Vagina (tissue), 2 donors: ENCODE data around the gene PECR.

Source experiments
- POLR2A ChIP-seq, 2 donors: fragments of 450-650 bp; IDR thresholded peaks; one replicate each; pipeline ENCODE4 v1.6.1; 2017; ENCODE audit warnings: antibody characterized with exemption in 2 of 2, mild to moderate bottlenecking in 2 of 2, moderate library complexity in 2 of 2
- POLR2AphosphoS5 ChIP-seq, 2 donors: sonication (generic); formaldehyde crosslinking; IDR thresholded peaks; one replicate each; pipeline ENCODE4 v1.9.0; 2017; ENCODE audit warnings: antibody characterized with exemption in 2 of 2, mild to moderate bottlenecking in 2 of 2, low read depth in 1 of 2; ENCODE audit not compliant: insufficient read depth in 1 of 2
- TF ChIP-seq, protein P1 (sequence below), 3 experiments: fragments of 450-650 bp in 2 of 3; fragments of 200-600 bp in 1 of 3; sonication (generic) in 1 of 3; IDR thresholded peaks; one replicate each; pipeline ENCODE4 v1.5.1; 2017 to 2019; ENCODE audit warnings: antibody characterized with exemption in 3 of 3, mild to moderate bottlenecking in 2 of 3, moderate library complexity in 2 of 3

DNA sequence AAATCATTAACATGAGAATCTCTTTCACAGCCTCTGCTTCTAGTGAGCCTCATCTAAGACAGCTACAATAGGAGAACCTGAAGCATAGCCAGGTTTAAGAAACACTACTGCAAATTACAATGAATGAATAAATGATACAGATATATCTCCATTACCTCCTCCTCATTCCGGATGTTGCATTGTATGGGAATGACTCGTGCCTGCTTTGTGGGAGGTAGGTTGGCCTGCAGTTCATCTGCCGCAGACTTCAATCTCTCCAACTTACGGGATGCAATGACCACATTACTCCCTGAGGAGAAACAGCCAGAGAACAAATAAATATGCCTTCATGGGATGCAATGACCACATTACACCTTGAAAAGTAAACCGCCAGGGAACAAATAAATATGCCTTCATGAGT, 15.4 kb downstream of the PECR start:
- TF ChIP-seq, protein P1, sequence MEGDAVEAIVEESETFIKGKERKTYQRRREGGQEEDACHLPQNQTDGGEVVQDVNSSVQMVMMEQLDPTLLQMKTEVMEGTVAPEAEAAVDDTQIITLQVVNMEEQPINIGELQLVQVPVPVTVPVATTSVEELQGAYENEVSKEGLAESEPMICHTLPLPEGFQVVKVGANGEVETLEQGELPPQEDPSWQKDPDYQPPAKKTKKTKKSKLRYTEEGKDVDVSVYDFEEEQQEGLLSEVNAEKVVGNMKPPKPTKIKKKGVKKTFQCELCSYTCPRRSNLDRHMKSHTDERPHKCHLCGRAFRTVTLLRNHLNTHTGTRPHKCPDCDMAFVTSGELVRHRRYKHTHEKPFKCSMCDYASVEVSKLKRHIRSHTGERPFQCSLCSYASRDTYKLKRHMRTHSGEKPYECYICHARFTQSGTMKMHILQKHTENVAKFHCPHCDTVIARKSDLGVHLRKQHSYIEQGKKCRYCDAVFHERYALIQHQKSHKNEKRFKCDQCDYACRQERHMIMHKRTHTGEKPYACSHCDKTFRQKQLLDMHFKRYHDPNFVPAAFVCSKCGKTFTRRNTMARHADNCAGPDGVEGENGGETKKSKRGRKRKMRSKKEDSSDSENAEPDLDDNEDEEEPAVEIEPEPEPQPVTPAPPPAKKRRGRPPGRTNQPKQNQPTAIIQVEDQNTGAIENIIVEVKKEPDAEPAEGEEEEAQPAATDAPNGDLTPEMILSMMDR (IDR thresholded peaks at IDR 0.05) = no peak
- TF ChIP-seq POLR2A (IDR thresholded peaks at IDR 0.05) (no peak), POLR2AphosphoS5 (IDR thresholded peaks at IDR 0.05; ENCODE audit: insufficient read depth in 1 of 2, low read depth in 1 of 2) (no peak)
